AG09309 (cell line): ENCODE data around the gene CABP1.

Experiments used
- DNase-seq: peaks from one replicate; pipeline ENCODE4 v3.0.0-alpha.2; 2010; ENCODE audit warnings: low read depth
- H3K4me3 ChIP-seq: 2 replicates; pipeline ENCODE4 v1.5.1; 2011; ENCODE audit warnings: mild to moderate bottlenecking, low read depth, low read length, moderate library complexity; ENCODE audit not compliant: control insufficient read depth
- CTCF ChIP-seq: IDR thresholded peaks from 2 replicates; pipeline ENCODE4 v1.5.1; 2011; ENCODE audit warnings: mild to moderate bottlenecking, low read depth, low read length, inconsistent platforms; ENCODE audit not compliant: insufficient read depth, control insufficient read depth; ENCODE audit errors: missing control alignments

CABP1 gene

GRCh38 chr12:120690978-120691377 is 50.6 kb downstream of the CABP1 start:
- TF ChIP-seq CTCF, result no peak
- H3K4me3 ChIP-seq, result no peak overlapping the region
- no peak for DNase-seq

- H3K4me3 ChIP-seq, result no peak overlapping the region
- TF ChIP-seq CTCF, result no peak
- no peak for DNase-seq
Measured at GRCh38 chr12:120692524-120693033, 52.2 kb downstream of the CABP1 start.

- DNase-seq, result no peak
- no peak for TF ChIP-seq CTCF
- no peak overlapping the region for H3K4me3 ChIP-seq
Measured at GRCh38 chr12:120693848-120694247, 53.4 kb downstream of the CABP1 start.

GRCh38 chr12:120696626-120697025 is 56.2 kb downstream of the CABP1 start:
- no peak for TF ChIP-seq CTCF
- no peak overlapping the region for H3K4me3 ChIP-seq
- DNase-seq, result no peak

GRCh38 chr12:120697344-120697743 is 56.9 kb downstream of the CABP1 start:
- TF ChIP-seq CTCF, result no peak
- DNase-seq, result no peak
- no peak overlapping the region for H3K4me3 ChIP-seq

- no peak for DNase-seq
- no peak overlapping the region for H3K4me3 ChIP-seq
- no peak for TF ChIP-seq CTCF
Measured at GRCh38 chr12:120698665-120699064, 58.2 kb downstream of the CABP1 start.

GRCh38 chr12:120699553-120699952 is 59.1 kb downstream of the CABP1 start:
- H3K4me3 ChIP-seq, result no peak overlapping the region
- no peak for TF ChIP-seq CTCF
- DNase-seq, result no peak
